Neuronal stem cell (in vitro differentiated cells): ENCODE results near the gene DNAAF9.

Experiments used
- DNase-seq: peaks from one replicate; pipeline ENCODE4 v3.0.0-alpha.2; 2013; ENCODE audit warnings: low spot score
- H2AFZ ChIP-seq: one replicate; pipeline ENCODE4 v1.6.1; 2013; ENCODE audit warnings: mild to moderate bottlenecking, low read length, inconsistent platforms
- H2AK5ac ChIP-seq: 2 replicates; pipeline ENCODE4 v1.6.1; 2013; ENCODE audit warnings: low read depth, mild to moderate bottlenecking, inconsistent platforms, low read length, moderate library complexity, mixed read lengths
- H2BK120ac ChIP-seq: 2 replicates; pipeline ENCODE4 v1.6.1; 2013; ENCODE audit warnings: low read depth, mild to moderate bottlenecking, inconsistent platforms, low read length, moderate library complexity, mixed read lengths
- H2BK12ac ChIP-seq: one replicate; pipeline ENCODE4 v1.6.1; 2013; ENCODE audit warnings: low read length, inconsistent platforms
- H2BK15ac ChIP-seq: 2 replicates; pipeline ENCODE4 v1.6.1; 2013; ENCODE audit warnings: mild to moderate bottlenecking, low read length, inconsistent platforms, mixed read lengths
- H2BK5ac ChIP-seq: one replicate; pipeline ENCODE4 v1.6.1; 2013; ENCODE audit warnings: inconsistent platforms, mild to moderate bottlenecking, low read length, moderate library complexity
- H3K14ac ChIP-seq: one replicate; pipeline ENCODE4 v1.6.1; 2013; ENCODE audit warnings: low read length, inconsistent platforms
- H3K18ac ChIP-seq: 2 replicates; pipeline ENCODE4 v1.6.1; 2013; ENCODE audit warnings: low read length, inconsistent platforms
- H3K23ac ChIP-seq: 2 replicates; pipeline ENCODE4 v1.6.1; 2013; ENCODE audit warnings: low read depth, mild to moderate bottlenecking, mixed read lengths, low read length, inconsistent platforms; ENCODE audit not compliant: poor library complexity
- H3K27ac ChIP-seq: replicated peaks from 3 replicates; pipeline ENCODE4 v1.5.1; 2013; ENCODE audit warnings: low read length, inconsistent platforms
- H3K27me3 ChIP-seq, 3 experiments: 2 replicates each; pipeline ENCODE4 v1.6.1; 2013; ENCODE audit warnings: low read length in 3 of 3, mild to moderate bottlenecking in 2 of 3, inconsistent platforms in 1 of 3, low read depth in 1 of 3, mixed read lengths in 1 of 3, moderate library complexity in 1 of 3; ENCODE audit not compliant: control insufficient read depth in 3 of 3, insufficient read depth in 3 of 3
- H3K36me3 ChIP-seq, 2 donors: replicated peaks in 1 of 2; 2 replicates each; pipeline ENCODE4 v1.6.1; 2013; ENCODE audit warnings: low read length in 2 of 2; ENCODE audit not compliant: control insufficient read depth in 2 of 2, insufficient read depth in 2 of 2
- H3K4ac ChIP-seq: 2 replicates; pipeline ENCODE4 v1.6.1; 2013; ENCODE audit warnings: inconsistent platforms, mild to moderate bottlenecking, low read length, moderate library complexity
- H3K4me1 ChIP-seq, 2 donors: 1 replicate in 1 of 2; 2 replicates in 1 of 2; pipeline ENCODE4 v1.6.1; 2013; ENCODE audit warnings: low read length in 2 of 2, low read depth in 1 of 2; ENCODE audit not compliant: control insufficient read depth in 2 of 2, insufficient read depth in 1 of 2
- H3K4me2 ChIP-seq: one replicate; pipeline ENCODE4 v1.6.1; 2013; ENCODE audit warnings: mild to moderate bottlenecking, low read length, inconsistent platforms; ENCODE audit not compliant: insufficient read depth, poor library complexity, severe bottlenecking
- H3K4me3 ChIP-seq, 2 donors: 2 replicates each; pipeline ENCODE4 v1.5.1; 2013; ENCODE audit warnings: low read length in 2 of 2, mild to moderate bottlenecking in 2 of 2, inconsistent platforms in 1 of 2, moderate library complexity in 1 of 2
- H3K79me1 ChIP-seq: one replicate; pipeline ENCODE4 v1.6.1; 2013; ENCODE audit warnings: low read depth, mild to moderate bottlenecking, inconsistent platforms, low read length, moderate library complexity
- H3K9ac ChIP-seq: one replicate; pipeline ENCODE4 v1.6.1; 2013; ENCODE audit warnings: mild to moderate bottlenecking, low read depth, low read length, inconsistent platforms; ENCODE audit not compliant: poor library complexity
- H3K9me3 ChIP-seq, 2 donors: replicated peaks in 1 of 2; 2 replicates each; pipeline versions ENCODE3 to v1.6.1; 2013; ENCODE audit warnings: low read length in 2 of 2, mild to moderate bottlenecking in 2 of 2, inconsistent platforms in 1 of 2, low read depth in 1 of 2, mixed read lengths in 1 of 2, moderate library complexity in 1 of 2; ENCODE audit not compliant: control insufficient read depth in 2 of 2, insufficient read depth in 1 of 2
- H4K8ac ChIP-seq: one replicate; pipeline ENCODE4 v1.6.1; 2013; ENCODE audit warnings: low read depth, mild to moderate bottlenecking, inconsistent platforms, low read length, moderate library complexity
- H4K91ac ChIP-seq: one replicate; pipeline ENCODE4 v1.6.1; 2013; ENCODE audit warnings: low read length, low read depth, mild to moderate bottlenecking, inconsistent platforms; ENCODE audit not compliant: poor library complexity
- WGBS, 2 donors: extraction: QIAGEN DNeasy Blood & Tissue Kit; methylation state at CpG; one replicate each; pipeline ENCODE4 v1.1.7; 2013; ENCODE audit warnings: missing lambda C conversion rate in 2 of 2, mixed read lengths in 1 of 2; ENCODE audit not compliant: insufficient read length in 2 of 2, insufficient replicate concordance in 1 of 2; ENCODE audit errors: extremely low coverage in 2 of 2; 5-methylcytosine and 5-hydroxymethylcytosine counted together

Gene DNAAF9

DNA sequence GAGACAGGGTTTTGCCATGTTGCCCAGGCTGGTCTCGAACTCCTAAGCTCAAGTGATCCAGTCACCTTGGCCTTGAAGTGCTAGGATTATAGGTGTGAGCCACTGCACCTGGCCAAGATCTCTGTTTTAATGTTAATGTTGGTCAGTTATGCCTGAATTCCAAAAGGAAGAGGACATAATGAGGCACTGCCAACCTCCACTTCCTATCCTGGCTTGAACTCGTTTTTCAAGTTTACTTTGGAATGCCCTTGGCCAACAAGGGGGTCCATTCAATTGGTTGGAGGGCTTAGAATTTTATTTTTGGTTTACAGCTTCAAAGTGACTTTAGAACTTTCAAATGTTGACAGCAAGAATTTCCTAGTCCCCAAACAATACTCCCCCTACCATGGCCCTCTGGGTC lies 29.8 kb downstream of the DNAAF9 start:
- no peak overlapping the region for H3K14ac ChIP-seq
- H2BK15ac ChIP-seq: no peak overlapping the region
- no peak for DNase-seq
- H3K18ac ChIP-seq: no peak overlapping the region
- no peak overlapping the region for H3K27ac ChIP-seq
- H3K4me1 ChIP-seq: peaks cover 0 to 5% of the 10 kb centered on the region in 2 donors
- peaks cover 0 to 1% of the 10 kb centered on the region in 2 donors for H3K9me3 ChIP-seq
- H2BK12ac ChIP-seq: no peak overlapping the region
- no peak overlapping the region for H2BK5ac ChIP-seq
- H3K9ac ChIP-seq: no peak overlapping the region
- H3K27me3 ChIP-seq: no peaks in the 10 kb centered on the region
- H2AFZ ChIP-seq: no peak overlapping the region
- H2AK5ac ChIP-seq: no peak overlapping the region
- H2BK120ac ChIP-seq: no peak overlapping the region
- H4K8ac ChIP-seq: no peak overlapping the region
- no peak overlapping the region for H3K23ac ChIP-seq
- no peak overlapping the region for H4K91ac ChIP-seq
- WGBS, 2 donors: no CpG with 5 or more reads among the region's 2 CpGs
- H3K4me2 ChIP-seq: no peak overlapping the region
- no peaks in the 10 kb centered on the region for H3K79me1 ChIP-seq
- H3K36me3 ChIP-seq: peaks cover 8 to 62% of the 10 kb centered on the region in 2 donors
- no peak overlapping the region for H3K4me3 ChIP-seq
- no peak overlapping the region for H3K4ac ChIP-seq

DNA sequence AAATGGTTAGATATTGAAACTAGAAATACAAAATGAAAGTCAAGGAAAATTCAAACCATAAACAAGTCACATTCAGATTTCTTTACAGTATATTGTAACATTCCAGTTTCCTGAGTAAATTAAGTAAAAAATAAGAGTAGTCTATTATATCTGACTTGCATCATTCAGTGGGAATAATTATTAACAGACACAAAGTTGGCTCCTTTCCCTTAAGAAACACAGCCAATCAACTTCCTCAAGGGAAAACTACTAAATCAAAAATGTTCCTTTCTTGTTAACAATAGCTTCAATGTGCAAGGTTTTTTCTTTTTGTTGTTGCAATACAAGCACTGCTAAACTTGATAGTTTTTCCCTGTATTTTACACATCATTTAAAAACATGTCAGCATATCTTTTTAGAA lies 33.2 kb downstream of the DNAAF9 start:
- no peak overlapping the region for H3K14ac ChIP-seq
- H2BK5ac ChIP-seq: no peak overlapping the region
- H2BK15ac ChIP-seq: no peak overlapping the region
- H3K4me2 ChIP-seq: no peak overlapping the region
- H3K36me3 ChIP-seq: peaks cover 8 to 70% of the 10 kb centered on the region in 2 donors
- H3K9me3 ChIP-seq: no peaks in the 10 kb centered on the region
- H2BK12ac ChIP-seq: no peak overlapping the region
- H3K27me3 ChIP-seq: no peaks in the 10 kb centered on the region
- no peak overlapping the region for H3K23ac ChIP-seq
- DNase-seq: no peak
- no peak overlapping the region for H2BK120ac ChIP-seq
- no peak overlapping the region for H3K27ac ChIP-seq
- H3K9ac ChIP-seq: no peak overlapping the region
- no peak overlapping the region for H2AK5ac ChIP-seq
- H4K91ac ChIP-seq: no peak overlapping the region
- no peaks in the 10 kb centered on the region for H3K79me1 ChIP-seq
- no peak overlapping the region for H4K8ac ChIP-seq
- no peaks in the 10 kb centered on the region for H3K4me1 ChIP-seq
- no peak overlapping the region for H3K4me3 ChIP-seq
- H2AFZ ChIP-seq: no peak overlapping the region
- H3K18ac ChIP-seq: no peak overlapping the region
- no peak overlapping the region for H3K4ac ChIP-seq

DNA sequence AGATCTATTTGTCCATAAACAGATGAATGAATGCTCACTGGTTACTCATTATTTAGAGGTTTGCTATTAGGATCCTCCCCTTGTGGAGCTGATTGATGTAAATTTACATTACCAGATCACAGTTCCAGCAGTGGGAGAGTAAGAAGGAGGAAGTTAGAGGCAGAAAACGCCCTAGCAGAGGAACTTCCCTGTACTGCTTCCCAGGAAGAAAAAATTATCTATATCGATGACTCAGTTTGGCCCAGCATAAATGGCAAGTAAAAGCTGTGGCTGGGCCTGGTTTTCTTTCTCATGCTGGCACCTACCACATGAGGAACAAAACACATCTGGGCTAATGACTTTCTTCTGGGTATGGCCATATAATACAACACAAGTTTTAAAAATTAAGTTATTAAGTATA lies 35.7 kb downstream of the DNAAF9 start:
- Histone ChIP-seq H3K9ac (no peak overlapping the region), H3K27me3 (no peaks in the 10 kb centered on the region), H2BK5ac (no peak overlapping the region), H3K23ac (no peak overlapping the region), H4K91ac (no peak overlapping the region), H3K9me3 (no peaks in the 10 kb centered on the region), H3K4me2 (no peak overlapping the region), H2BK12ac (no peak overlapping the region), H3K4ac (no peak overlapping the region), H3K18ac (no peak overlapping the region), H3K14ac (no peak overlapping the region), H3K4me3 (no peak overlapping the region), H3K36me3 (peaks cover 8 to 67% of the 10 kb centered on the region in 2 donors), H2AK5ac (no peak overlapping the region), H3K27ac (no peak overlapping the region), H3K79me1 (no peaks in the 10 kb centered on the region), H2AFZ (no peak overlapping the region), H4K8ac (no peak overlapping the region), H3K4me1 (no peaks in the 10 kb centered on the region), H2BK15ac (no peak overlapping the region), H2BK120ac (no peak overlapping the region)
- DNase-seq: no peak
- no CpG with 5 or more reads among the region's 2 CpGs for WGBS, 2 donors

GRCh38 chr20:3367089-3367488 lies 40.4 kb downstream of the DNAAF9 start:
- Histone ChIP-seq H2AK5ac (no peak overlapping the region), H3K79me1 (no peaks in the 10 kb centered on the region), H3K4me3 (no peak overlapping the region), H2BK12ac (no peak overlapping the region), H3K27me3 (no peaks in the 10 kb centered on the region), H2AFZ (no peak overlapping the region), H3K36me3 (peaks cover 0 to 24% of the 10 kb centered on the region in 2 donors), H2BK120ac (no peak overlapping the region), H3K23ac (no peak overlapping the region), H4K91ac (no peak overlapping the region), H3K9me3 (no peaks in the 10 kb centered on the region), H3K4ac (no peak overlapping the region), H3K14ac (no peak overlapping the region), H3K4me1 (no peaks in the 10 kb centered on the region), H3K27ac (no peak overlapping the region), H2BK5ac (no peak overlapping the region), H3K9ac (no peak overlapping the region), H3K4me2 (no peak overlapping the region), H4K8ac (no peak overlapping the region), H3K18ac (no peak overlapping the region), H2BK15ac (no peak overlapping the region)
- no CpG with 5 or more reads among the region's 3 CpGs for WGBS, 2 donors
- DNase-seq: no peak
